IPS-11a (cell line): ENCODE measurements around the gene DDA1.
"Not testable (repeated sequence)": the region's sequence is repeated elsewhere in the genome, so short reads cannot be mapped to it uniquely, and the experiment has no call there.

Source experiments
- H3K4me3 ChIP-seq: one replicate; pipeline ENCODE4 v1.5.1; 2013; ENCODE audit warnings: low read depth, low read length, control low read depth

DDA1 gene

DNA sequence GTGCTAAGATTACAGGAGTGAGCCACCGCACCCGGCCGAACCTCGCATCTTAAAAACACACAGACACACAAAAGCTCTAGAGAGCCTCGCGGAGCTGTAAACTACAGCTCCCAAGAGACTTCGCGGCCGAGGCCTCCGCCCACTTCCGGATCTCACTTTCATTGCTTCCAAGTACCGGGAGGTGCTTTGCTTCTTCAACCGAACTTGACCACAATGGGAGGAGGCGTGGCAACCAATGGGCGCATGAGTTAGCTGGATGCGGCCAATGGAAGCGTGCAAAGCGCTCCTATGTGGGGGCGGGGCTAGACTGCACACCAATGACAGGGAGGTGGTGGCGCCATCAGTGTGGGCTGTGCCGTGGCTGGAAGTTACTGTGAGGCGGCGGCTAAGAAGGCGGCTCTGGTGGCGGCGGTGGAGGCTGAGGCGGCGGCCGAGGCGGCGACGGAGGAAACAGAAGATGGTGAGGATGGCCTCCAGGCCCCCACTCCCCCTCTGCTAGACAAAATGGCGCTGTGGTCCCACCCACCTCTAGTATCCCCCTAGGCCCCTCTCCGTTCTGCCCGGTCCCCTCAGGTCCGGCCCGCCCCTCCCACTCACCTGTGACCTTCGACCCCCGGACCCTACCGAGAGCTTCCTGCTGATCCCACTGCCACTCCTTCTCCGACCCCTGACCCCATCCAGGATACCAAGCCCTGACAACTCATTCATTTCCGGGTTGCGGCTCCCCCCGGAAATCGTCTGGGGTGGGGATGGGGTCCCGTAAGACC is at the start of gene DDA1:
Gene DDA1 (plus strand): TSS at position 366 of the 767 bp plus-strand sequence. CDS start 92 bp downstream, at position 458.
- H3K4me3 ChIP-seq = peak within 1 kb of the TSS; percentile 96

DNA sequence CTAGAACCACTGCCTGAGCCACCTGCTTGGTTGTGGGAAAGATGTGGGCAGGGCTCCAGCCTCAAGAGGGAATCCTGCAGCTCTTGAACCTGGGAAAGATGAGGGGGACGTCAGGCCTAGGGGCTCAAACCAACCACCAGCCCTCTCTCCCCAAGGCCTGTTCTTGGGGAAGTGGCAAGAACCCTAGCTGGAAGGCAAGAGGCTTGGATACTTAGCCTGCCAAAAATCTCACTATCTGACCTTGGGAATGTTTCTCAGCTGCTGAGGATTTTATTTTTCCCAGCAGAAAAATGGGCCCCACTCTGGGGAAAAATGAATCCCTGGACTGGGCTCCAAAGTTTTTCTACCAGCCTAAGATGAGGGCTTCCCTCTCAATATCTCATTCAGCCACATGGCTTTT is 49.4 kb upstream of the DDA1 start:
- H3K4me3 ChIP-seq = no peak overlapping the region

DNA sequence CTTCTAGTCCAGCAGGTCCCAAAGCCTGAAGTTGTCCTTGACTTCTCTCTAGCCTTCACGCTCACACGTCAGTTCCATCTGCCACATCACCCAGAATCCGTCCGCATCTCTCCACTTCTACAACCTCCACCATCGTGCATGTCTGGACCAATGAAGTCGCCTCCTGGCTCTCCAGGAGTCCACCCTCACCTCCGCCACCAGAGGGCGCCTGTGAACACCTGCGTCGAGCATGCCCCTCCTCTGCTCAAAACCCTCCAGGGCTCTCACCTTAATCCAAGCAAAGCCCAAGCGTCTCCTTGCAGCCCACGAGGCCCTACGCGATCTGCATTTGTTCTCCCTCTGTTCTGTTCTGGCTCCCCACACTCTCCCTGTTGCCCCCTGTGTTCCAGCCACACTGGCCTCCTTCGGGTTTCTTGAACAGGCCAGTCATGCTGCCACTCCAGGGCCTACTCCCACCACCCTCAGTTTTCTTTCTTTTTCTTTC is 48.5 kb upstream of the DDA1 start:
- H3K4me3 ChIP-seq = no peak overlapping the region

DNA sequence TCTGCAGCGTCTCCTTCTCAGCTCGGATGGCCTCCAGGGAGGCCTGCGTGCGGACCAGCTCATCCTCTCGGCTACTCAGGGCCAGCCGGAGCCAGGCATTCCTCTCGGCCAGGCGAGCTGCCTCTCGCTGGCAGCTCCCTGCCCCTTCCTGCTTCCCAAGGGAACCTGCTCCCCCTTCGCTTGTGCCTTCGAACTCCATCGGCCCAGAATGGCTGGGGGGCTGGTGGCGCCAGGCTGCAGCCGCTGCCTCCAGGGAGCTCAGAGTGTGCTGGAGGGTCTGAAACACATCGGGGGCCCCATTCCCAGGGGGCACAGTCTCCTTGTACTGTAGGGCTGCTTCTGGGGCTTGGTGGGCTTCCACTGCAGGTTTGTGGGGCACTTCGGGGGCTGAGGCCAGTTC is 46.8 kb upstream of the DDA1 start:
- no peak overlapping the region for H3K4me3 ChIP-seq

DNA sequence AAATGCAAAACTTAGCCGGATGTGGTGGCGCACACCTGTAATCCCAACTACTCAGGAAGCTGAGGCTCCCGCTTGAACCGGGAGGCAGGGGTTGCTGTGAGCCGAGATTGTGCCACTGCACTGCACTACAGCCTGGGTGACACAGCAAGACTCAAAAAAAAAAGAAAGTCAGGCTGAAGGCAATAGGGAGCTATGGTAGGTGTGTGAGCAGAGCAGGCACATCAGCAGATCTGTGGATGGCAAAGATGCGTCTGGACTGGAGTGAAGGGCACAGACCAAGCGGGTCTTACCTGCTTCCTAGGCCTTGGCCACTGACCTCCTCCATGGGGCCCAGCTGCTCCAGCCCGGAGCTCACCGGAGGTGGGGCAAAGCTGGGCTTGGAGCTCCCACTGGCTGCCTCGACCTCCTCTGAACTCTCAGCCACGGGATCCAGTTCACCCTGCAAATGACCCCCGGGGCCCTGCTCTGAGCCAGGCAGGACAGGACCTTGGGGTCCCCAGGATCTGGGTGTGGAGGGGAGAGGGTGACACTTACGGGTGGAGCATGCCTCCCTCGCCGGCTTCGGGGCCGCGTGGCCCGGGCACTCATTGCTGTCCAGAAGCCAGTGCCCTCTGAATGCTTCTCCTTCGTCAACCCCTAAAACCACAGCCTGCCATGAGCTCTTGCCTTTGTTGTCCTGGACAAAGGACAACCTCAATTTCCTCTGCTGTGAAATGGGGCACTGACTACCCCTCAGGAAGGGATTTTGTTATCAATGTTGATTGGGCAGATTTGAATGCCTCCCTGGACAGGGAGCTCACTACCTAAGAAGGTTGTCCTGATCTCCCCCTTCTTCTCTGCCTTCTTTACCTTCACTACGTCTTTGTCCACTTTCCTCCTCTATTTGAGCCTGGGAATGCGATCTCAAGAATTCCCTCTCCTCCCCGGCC is 45.4 kb upstream of the DDA1 start:
- H3K4me3 ChIP-seq = no peak overlapping the region

DNA sequence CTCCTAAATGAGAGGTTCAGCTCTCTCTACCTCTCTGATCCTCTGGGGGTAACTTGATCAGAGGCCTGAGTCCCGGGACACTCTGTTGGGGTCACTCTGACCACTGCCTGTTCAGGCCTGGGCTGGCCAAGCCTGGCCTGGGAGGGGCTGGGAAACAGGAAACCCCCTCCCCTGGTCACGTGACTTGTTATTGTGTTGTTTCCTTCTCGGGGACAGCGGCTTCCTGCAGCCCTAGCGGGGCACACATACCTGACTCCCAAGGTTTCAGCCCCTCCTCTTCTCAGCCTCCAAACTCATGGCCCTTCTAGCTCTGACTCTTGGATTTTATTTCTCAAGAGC is 44.8 kb upstream of the DDA1 start, which contains the start of gene USHBP1:
Gene USHBP1 (minus strand): TSS at position 105 of the 339 bp plus-strand sequence. CDS start 446 bp downstream, outside the sequence.
- no peak within 1 kb of the TSS for H3K4me3 ChIP-seq

DNA sequence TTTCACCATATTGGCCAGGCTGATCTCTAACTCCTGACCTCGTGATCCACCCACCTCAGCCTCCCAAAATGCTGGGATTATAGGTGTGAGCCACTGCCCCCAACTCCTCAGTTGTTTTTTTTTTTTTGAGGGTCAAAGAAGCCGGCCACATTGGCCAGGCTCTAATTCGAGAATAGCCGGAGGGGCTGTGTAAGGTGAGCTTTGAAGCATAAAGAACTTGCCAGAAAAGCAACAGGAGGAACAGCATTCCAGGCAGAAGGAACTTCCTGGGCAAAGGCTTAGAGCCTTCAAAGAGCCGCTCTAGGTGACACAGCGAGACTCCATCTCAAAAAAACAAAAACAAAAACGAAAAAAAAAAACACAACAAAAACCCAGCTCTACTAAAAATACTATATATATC is 43.3 kb upstream of the DDA1 start:
- H3K4me3 ChIP-seq = no peak overlapping the region

DNA sequence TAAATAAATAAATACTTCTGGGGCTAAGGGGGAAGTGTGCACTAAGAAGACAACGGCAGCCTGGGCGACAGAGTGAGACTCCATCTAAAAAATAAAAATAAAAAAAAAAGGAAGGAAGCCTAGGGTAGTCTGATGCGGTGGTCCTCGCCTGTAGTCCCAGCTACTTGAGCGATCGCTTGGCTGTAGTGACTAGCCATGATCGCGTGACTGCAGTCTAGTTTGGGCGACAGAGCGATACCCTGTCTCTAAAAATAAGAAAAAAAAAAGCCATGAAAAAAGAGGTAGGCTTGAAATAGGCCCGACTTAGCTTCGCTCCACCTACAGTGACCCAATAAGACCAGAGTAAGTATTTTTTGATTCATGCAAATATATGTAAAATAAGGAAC is 42.8 kb upstream of the DDA1 start:
- no peak overlapping the region for H3K4me3 ChIP-seq

DNA sequence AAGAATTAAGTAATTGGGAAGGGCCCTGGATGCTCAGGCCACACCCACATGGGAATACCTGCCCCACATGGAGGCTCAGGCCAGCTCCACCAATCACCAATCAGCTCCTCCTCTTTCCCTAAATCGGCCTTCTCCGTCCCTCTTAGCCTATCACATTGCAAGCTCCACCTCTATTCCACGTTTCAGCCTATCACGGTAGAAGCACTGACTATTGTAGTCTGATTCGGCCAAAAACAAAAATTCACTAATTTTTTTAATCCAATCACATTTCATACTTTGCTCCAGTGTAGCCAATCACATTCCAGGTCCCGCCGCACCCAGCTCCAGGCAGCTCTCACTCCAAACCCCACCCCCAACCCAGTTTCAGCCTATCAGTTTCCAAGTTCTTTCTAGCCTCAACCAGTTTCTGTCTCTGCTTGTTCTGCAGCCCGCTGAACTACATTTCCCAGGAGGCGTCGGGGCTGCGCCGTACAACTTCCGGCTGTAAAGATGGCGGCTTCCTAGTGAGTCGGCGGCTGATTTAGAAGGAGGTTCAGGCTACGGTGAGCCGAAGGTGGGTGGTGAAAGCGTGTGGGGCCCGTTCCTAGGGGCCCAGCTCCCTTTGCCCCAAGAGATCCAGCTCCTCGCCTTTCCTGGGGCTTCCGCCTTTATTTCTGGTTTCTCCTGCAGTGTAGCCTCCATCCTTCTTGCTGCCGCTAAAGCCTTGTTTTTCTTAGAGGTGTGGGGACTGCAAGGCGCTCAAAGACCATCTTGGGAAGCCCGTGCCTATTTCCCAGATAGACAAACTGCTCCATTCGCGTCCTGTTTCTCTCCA is 42.2 kb upstream of the DDA1 start, which contains the start of gene BABAM1:
Gene BABAM1 (plus strand): TSS at position 469 of the 814 bp plus-strand sequence. CDS start 1,364 bp downstream, outside the sequence.
- peak within 1 kb of the TSS; percentile 82 for H3K4me3 ChIP-seq

DNA sequence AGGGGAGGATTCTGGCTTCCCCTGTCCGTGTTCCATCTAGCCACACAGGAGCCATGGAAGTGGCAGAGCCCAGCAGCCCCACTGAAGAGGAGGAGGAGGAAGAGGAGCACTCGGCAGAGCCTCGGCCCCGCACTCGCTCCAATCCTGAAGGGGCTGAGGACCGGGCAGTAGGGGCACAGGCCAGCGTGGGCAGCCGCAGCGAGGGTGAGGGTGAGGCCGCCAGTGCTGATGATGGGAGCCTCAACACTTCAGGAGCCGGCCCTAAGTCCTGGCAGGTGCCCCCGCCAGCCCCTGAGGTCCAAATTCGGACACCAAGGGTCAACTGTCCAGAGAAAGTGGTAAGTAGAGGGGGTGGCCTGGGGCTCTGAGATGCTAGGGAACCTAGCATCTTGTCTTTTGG is 40.6 kb upstream of the DDA1 start:
- no peak overlapping the region for H3K4me3 ChIP-seq

DNA sequence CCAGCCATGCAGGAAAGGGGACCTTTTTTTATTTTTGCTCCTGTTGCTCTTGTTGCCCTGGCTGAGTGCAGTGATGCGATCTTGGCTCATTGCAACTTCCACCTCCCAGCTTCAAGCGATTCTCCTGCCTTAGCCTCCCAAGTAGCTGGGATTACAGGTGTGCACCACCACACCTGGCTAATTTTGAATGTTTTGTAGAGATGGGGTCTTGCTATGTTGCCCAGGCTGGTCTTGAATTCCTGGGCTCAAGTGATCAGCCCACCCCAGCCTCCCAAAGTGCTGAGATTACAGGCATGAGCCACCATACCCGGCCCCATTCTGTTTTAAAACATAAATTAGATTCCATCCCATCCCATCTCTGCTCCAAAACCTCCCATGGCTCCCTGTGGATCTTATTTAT is 34.5 kb upstream of the DDA1 start:
- not testable (repeated sequence) for H3K4me3 ChIP-seq

DNA sequence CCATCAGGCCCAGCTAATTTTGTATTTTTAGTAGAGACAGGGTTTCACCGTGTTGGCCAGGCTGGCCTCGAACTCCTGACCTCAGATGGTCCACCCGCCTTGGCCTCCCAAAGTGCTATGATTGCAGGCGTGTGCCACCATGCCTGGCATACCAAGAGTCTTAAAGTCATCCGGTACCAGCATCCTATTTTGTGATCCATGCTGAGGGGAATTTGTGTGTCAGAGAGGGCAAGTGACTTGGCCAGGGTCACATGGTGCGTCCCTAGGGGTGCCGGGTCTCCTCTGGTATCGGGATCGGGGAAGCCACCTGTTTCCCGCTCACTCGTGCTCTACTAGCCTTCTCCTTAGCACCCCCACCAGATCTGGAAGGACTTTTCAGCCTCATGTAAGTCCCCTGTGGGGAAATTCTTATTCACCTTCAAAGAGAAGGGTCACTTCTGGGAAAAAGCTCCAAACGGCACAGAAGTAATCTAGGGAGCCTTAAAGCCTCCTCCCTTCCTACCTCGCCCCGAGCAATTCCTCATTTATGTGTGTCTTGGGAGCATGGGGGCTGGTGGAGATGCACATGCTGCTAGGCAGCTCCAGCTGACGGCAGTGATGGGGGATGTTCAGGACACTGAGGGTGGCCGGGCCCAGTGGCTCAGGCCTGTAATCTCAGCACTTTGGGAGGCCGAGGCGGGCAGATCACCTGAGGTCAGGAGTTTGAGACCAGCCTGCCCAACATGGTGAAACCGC is 33.8 kb upstream of the DDA1 start:
- H3K4me3 ChIP-seq = no peak overlapping the region

DNA sequence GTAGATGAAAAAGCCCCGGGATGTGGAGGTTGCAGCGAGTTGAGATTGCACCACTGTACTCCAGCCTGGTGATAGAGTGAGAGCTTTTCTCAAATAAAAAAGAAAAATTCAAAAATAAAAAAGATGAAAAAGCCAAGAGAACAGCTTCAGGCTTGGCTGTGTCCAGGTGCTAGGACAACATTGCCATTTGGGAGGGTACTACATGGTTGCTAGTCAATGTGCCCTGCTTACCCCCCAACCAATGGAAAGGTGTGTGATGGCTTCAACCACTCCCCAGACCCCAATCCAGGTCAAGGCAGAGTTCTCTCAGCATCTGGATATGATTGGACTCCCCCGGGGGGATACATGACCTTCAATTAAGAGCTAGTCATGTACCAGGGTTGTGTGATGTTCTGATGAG is 29.9 kb upstream of the DDA1 start:
- no peak overlapping the region for H3K4me3 ChIP-seq

DNA sequence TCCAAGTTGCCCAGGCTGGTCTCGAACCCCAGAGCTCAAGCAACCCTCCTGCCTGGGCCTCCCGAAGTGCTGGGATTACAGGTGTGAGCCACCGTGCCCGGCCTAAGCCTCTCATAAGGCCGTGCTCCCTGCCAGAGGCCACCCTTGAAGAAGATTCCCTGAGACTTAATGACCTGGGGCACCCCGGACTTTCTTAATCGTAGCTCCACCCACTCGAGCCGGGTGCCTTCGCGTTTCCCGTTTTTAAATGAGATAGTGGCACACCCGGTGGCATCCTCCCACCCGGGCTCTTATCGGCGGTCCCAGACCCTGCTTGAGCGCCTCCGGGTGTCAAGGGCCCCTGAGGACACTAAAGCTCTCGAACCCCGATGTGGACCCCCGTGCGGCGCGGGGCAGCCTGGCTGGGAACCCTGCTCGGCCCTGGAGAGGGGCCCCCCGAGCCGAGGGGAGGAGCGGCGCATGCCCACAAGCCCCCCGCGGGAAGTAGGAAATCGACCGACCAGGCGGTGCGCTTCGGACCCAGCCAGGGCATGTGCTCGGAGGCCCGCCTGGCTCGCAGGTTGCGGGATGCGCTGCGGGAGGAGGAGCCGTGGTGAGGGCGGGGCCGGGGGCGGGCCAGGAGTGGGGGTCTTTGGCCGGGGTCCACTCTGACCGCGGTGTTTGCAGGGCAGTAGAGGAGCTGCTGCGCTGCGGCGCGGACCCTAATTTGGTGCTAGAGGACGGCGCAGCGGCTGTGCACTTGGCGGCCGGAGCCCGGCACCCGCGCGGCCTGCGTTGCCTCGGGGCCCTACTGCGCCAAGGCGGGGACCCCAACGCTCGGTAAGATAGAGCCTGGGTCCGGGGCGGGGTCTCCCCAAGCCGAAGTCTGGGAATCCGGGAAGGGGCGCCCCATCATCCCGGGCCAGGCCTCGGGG is 27.7 kb upstream of the DDA1 start, which contains the start of gene ANKLE1:
Gene ANKLE1 (plus strand): TSS at position 511 of the 914 bp plus-strand sequence. CDS start 20 bp downstream, at position 531.
- peak within 1 kb of the TSS; percentile 13 for H3K4me3 ChIP-seq

DNA sequence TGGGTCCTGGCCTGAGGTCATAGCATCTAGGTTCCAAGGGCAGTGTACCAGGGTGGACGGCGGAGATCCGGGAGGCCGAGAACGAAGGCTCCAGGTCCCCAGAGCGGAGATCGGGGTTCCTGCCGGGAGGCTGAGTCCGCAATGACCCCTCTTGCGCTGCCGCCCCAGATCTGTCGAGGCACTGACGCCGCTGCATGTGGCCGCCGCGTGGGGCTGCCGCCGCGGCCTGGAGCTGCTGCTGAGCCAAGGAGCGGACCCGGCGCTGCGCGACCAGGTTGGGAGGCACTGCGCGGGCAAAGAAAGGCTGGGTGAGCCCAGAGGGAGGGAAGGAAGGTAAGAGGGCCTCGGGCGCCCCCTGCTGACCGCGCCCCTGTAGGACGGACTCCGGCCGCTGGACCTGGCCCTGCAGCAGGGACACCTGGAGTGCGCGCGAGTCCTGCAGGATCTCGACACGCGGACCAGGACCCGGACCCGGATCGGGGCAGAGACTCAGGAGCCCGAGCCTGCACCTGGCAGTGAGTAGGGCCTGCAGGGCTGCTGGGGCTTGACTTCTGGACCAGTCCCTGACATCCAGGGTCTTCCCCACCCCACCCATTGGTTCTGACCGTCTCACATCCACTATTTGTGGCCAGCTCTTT is 26.8 kb upstream of the DDA1 start:
- peak overlapping the region; percentile 13 for H3K4me3 ChIP-seq

DNA sequence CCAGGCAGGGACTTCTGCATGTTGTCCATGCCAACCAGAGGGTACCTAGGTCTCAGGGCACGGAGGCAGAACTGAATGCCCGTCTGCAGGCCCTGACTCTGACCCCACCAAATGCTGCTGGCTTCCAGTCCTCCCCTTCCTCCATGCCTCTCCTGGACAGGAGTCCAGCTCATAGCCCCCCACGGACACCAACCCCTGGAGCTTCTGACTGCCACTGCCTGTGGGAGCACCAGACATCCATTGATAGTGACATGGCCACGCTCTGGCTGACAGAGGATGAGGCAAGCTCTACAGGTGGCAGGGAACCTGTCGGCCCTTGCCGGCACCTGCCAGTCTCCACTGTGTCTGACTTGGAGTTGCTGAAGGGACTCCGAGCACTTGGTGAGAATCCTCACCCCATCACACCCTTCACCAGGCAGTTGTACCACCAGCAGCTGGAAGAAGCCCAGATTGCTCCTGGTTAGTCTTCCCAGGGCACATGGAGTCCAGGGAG is 25.8 kb upstream of the DDA1 start:
- H3K4me3 ChIP-seq = no peak overlapping the region

DNA sequence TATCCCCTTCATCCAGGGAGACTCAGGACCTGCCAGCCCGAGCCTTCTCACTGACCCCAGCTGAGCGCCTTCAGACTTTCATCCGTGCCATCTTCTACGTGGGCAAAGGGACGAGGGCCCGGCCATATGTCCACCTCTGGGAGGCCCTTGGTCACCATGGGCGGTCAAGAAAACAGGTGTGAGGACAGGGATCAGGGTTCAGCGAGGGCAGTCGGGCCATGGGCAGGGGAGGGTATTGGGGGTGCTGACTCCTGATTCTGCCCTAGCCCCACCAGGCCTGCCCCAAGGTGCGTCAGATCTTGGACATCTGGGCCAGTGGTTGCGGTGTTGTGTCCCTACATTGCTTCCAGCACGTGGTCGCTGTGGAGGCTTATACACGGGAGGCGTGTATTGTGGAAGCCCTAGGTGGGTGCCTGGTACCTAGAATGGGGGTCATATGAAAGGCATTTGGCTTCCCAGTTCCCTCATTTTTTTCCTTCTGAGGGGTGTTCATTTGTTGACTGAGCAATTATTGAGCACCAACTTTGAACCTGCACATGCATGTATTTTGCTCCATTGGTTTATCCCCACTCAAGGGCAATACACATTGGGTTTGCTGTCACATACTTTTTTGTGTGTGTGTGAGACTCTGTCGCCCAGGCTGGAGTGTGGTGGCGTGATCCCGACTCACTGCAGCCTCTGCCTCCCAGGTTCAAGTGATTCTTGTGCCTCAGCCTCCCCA is 23.8 kb upstream of the DDA1 start:
- no peak overlapping the region for H3K4me3 ChIP-seq

DNA sequence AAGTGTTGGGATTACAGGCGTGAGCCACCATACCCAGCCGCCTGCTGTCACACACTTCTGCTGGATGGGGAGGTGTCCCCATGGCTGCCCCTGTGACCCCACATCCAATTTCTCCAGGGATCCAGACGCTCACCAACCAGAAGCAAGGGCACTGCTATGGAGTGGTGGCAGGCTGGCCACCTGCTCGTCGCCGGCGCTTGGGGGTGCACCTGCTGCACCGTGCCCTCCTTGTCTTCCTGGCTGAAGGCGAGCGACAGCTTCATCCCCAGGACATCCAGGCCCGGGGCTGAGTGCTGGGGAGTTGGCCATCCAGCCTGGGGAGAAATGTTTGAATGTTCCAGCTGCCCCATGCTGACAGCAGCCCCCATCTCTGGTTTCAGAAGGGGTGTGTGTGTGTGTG is 23.1 kb upstream of the DDA1 start:
- H3K4me3 ChIP-seq = no peak overlapping the region
